Astrocyte (in vitro differentiated cells and primary cell): ENCODE measurements around the gene UBR4. TPM values are rescaled to one million over a fixed set of nuclear protein-coding genes. Genes with fewer than 3 reads are reported as not detected.

Source experiments
- DNase-seq: peaks from one replicate; pipeline ENCODE4 v3.0.0-alpha.2; 2010; ENCODE audit warnings: low read depth
- FAIRE-seq: peaks from 2 replicates; lab custom pipeline; 2011; peaks lifted over from hg19 to GRCh38; lab: Jason Lieb, UNC
- H2AFZ ChIP-seq: 2 replicates; pipeline ENCODE4 v1.6.0; 2012; ENCODE audit warnings: low read depth, low read length, inconsistent platforms
- H3K27ac ChIP-seq: 2 replicates; pipeline ENCODE4 v1.5.1; 2011; ENCODE audit warnings: low read depth, low read length, inconsistent platforms
- H3K27me3 ChIP-seq: 2 replicates; pipeline ENCODE4 v1.6.0; 2011; ENCODE audit warnings: low read length, inconsistent platforms; ENCODE audit not compliant: insufficient read depth
- H3K36me3 ChIP-seq: 2 replicates; pipeline ENCODE4 v1.5.1; 2011; ENCODE audit warnings: low read length, inconsistent platforms; ENCODE audit not compliant: insufficient read depth
- H3K4me1 ChIP-seq: 2 replicates; pipeline ENCODE4 v1.5.1; 2011; ENCODE audit warnings: low read length, inconsistent platforms; ENCODE audit not compliant: insufficient read depth
- H3K4me2 ChIP-seq: 2 replicates; pipeline ENCODE4 v1.6.0; 2012; ENCODE audit warnings: low read length, inconsistent platforms
- H3K4me3 ChIP-seq: 2 replicates; pipeline ENCODE4 v1.5.1; 2011; ENCODE audit warnings: low read depth, mild to moderate bottlenecking, low read length, inconsistent platforms; ENCODE audit not compliant: insufficient read depth
- H3K79me2 ChIP-seq: 2 replicates; pipeline ENCODE4 v1.6.0; 2012; ENCODE audit warnings: mild to moderate bottlenecking, low read length, inconsistent platforms; ENCODE audit not compliant: insufficient read depth
- H3K9ac ChIP-seq: 2 replicates; pipeline ENCODE4 v1.6.0; 2012; ENCODE audit warnings: mild to moderate bottlenecking, low read length, inconsistent platforms
- H3K9me3 ChIP-seq: 2 replicates; pipeline ENCODE4 v1.5.1; 2012; ENCODE audit warnings: low read depth, mild to moderate bottlenecking, low read length, inconsistent platforms; ENCODE audit not compliant: insufficient read depth
- H4K20me1 ChIP-seq: 2 replicates; pipeline ENCODE4 v1.6.0; 2012; ENCODE audit warnings: low read length, inconsistent platforms; ENCODE audit not compliant: insufficient read depth
- H3K27ac Mint-ChIP-seq: one replicate; pipeline ENCODE4 v1.8.0; 2021; ENCODE audit warnings: mild to moderate bottlenecking, mixed read lengths; ENCODE audit not compliant: unreplicated experiment
- H3K27me3 Mint-ChIP-seq: one replicate; pipeline ENCODE4 v1.8.0; 2021; ENCODE audit warnings: low read depth, mixed read lengths; ENCODE audit not compliant: unreplicated experiment
- H3K36me3 Mint-ChIP-seq: one replicate; pipeline ENCODE4 v1.8.0; 2021; ENCODE audit warnings: low read depth, mixed read lengths; ENCODE audit not compliant: unreplicated experiment
- H3K4me1 Mint-ChIP-seq: one replicate; pipeline ENCODE4 v1.8.0; 2021; ENCODE audit warnings: low read depth, mixed read lengths; ENCODE audit not compliant: unreplicated experiment
- H3K4me3 Mint-ChIP-seq: one replicate; pipeline ENCODE4 v1.8.0; 2021; ENCODE audit warnings: mild to moderate bottlenecking, moderate library complexity, mixed read lengths; ENCODE audit not compliant: unreplicated experiment
- H3K9me3 Mint-ChIP-seq: one replicate; pipeline ENCODE4 v1.8.0; 2021; ENCODE audit warnings: mild to moderate bottlenecking, mixed read lengths; ENCODE audit not compliant: unreplicated experiment
- CTCF ChIP-seq: IDR thresholded peaks from 2 replicates; pipeline ENCODE4 v1.5.1; 2011; ENCODE audit warnings: low read depth, mild to moderate bottlenecking, inconsistent platforms, low read length, moderate library complexity; ENCODE audit not compliant: insufficient read depth
- EZH2 ChIP-seq: IDR thresholded peaks from 2 replicates; pipeline ENCODE4 v1.6.1; 2012; ENCODE audit warnings: mild to moderate bottlenecking, low read length, inconsistent platforms; ENCODE audit not compliant: insufficient read depth
- total RNA-seq: library from RNA; stranded (reverse); gene quantifications from 2 replicates; pipeline ENCODE4 v1.2.1, GENCODE V29; 2021

UBR4 gene
- total RNA-seq, 1 donor from 2014 or later = 153 TPM

- Histone ChIP-seq H4K20me1 (peaks cover 24% of the 10 kb centered on the region), H3K4me3 (no peak overlapping the region), H3K36me3 (peaks cover 79% of the 10 kb centered on the region), H3K4me1 (peaks cover 22% of the 10 kb centered on the region), H3K9ac (no peak overlapping the region), H3K27me3 (no peaks in the 10 kb centered on the region), H3K9me3 (no peaks in the 10 kb centered on the region), H2AFZ (no peak overlapping the region), H3K4me2 (no peak overlapping the region), H3K79me2 (no peaks in the 10 kb centered on the region), H3K27ac (no peak overlapping the region)
- H3K4me3 Mint-ChIP-seq = no peak overlapping the region
- peaks cover 19% of the 10 kb centered on the region for H3K4me1 Mint-ChIP-seq
- DNase-seq (no peak), FAIRE-seq (no peak)
- TF ChIP-seq EZH2 (no peak), CTCF (no peak)
- peak overlapping the region; percentile 58 for H3K27ac Mint-ChIP-seq
- H3K27me3 Mint-ChIP-seq = no peaks in the 10 kb centered on the region
- H3K36me3 Mint-ChIP-seq = peaks cover 44% of the 10 kb centered on the region
- no peaks in the 10 kb centered on the region for H3K9me3 Mint-ChIP-seq
These were observed 122.9 kb downstream of the UBR4 start for GRCh38 chr1:19087017-19087736.

- peaks cover 80% of the 10 kb centered on the region for H3K36me3 ChIP-seq
- FAIRE-seq = no peak
These were observed 123.7 kb downstream of the UBR4 start for GRCh38 chr1:19086176-19086875.

More at GRCh38 chr1:19086176-19086875, 123.7 kb downstream of the UBR4 start:
- H3K79me2 ChIP-seq = no peaks in the 10 kb centered on the region
- H2AFZ ChIP-seq = no peak overlapping the region
- Mint-ChIP-seq H3K9me3 (no peaks in the 10 kb centered on the region), H3K36me3 (peaks cover 41% of the 10 kb centered on the region), H3K27me3 (no peaks in the 10 kb centered on the region), H3K4me3 (no peak overlapping the region), H3K27ac (peak overlapping the region; percentile 58), H3K4me1 (peaks cover 27% of the 10 kb centered on the region)
- H3K4me3 ChIP-seq = no peak overlapping the region
- no peaks in the 10 kb centered on the region for H3K27me3 ChIP-seq
- TF ChIP-seq EZH2 (no peak), CTCF (no peak)
- H3K9ac ChIP-seq = no peak overlapping the region
- H3K9me3 ChIP-seq = no peaks in the 10 kb centered on the region
- DNase-seq = no peak
- no peak overlapping the region for H3K4me2 ChIP-seq
- peaks cover 28% of the 10 kb centered on the region for H3K4me1 ChIP-seq
- peaks cover 22% of the 10 kb centered on the region for H4K20me1 ChIP-seq
- no peak overlapping the region for H3K27ac ChIP-seq
